Keratinocyte (primary cell): ENCODE results near the gene MAD1L1.

Experiments used
- EZH2 ChIP-seq: IDR thresholded peaks from one replicate; pipeline ENCODE4 v1.6.1; 2012; ENCODE audit warnings: inconsistent platforms, mild to moderate bottlenecking, low read length, moderate library complexity
- TF ChIP-seq, protein P1 (sequence below), 3 experiments: IDR thresholded peaks in 1 of 3; conservative IDR thresholded peaks in 1 of 3; optimal IDR thresholded peaks in 1 of 3; 2 replicates in 2 of 3; 3 replicates in 1 of 3; pipeline versions ENCODE3 to v1.5.1; 2011; ENCODE audit warnings: low read length in 3 of 3, mild to moderate bottlenecking in 3 of 3, moderate library complexity in 2 of 3, control low read depth in 1 of 3, inconsistent platforms in 1 of 3; ENCODE audit not compliant: insufficient read depth in 2 of 3; ENCODE audit errors: extremely low read depth in 1 of 3

- no peak for TF ChIP-seq EZH2
- TF ChIP-seq, protein P1, sequence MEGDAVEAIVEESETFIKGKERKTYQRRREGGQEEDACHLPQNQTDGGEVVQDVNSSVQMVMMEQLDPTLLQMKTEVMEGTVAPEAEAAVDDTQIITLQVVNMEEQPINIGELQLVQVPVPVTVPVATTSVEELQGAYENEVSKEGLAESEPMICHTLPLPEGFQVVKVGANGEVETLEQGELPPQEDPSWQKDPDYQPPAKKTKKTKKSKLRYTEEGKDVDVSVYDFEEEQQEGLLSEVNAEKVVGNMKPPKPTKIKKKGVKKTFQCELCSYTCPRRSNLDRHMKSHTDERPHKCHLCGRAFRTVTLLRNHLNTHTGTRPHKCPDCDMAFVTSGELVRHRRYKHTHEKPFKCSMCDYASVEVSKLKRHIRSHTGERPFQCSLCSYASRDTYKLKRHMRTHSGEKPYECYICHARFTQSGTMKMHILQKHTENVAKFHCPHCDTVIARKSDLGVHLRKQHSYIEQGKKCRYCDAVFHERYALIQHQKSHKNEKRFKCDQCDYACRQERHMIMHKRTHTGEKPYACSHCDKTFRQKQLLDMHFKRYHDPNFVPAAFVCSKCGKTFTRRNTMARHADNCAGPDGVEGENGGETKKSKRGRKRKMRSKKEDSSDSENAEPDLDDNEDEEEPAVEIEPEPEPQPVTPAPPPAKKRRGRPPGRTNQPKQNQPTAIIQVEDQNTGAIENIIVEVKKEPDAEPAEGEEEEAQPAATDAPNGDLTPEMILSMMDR (optimal IDR thresholded peaks at IDR 0.05 in 1 of 3, IDR thresholded peaks at IDR 0.05 in 1 of 3, conservative IDR thresholded peaks at IDR 0.05 in 1 of 3; ENCODE audit: extremely low read depth in 1 of 3, insufficient read depth in 2 of 3, low read length in 3 of 3): no peak
Observed at GRCh38 chr7:2117646-2118045, 115.1 kb downstream of the MAD1L1 start.
